Astrocyte of the hippocampus (primary cell): ENCODE data around the gene FAM110D.

Source experiments
- DNase-seq: peaks from one replicate; pipeline ENCODE4 v3.0.0; 2011; ENCODE audit warnings: low read depth, low spot score

The FAM110D gene

GRCh38 chr1:26129778-26130177 lies 29.1 kb upstream of the FAM110D start:
- DNase-seq: no peak

- no peak for DNase-seq
Observed at GRCh38 chr1:26130695-26131094, 28.2 kb upstream of the FAM110D start.

- no peak for DNase-seq
Observed at GRCh38 chr1:26132128-26132833, 26.6 kb upstream of the FAM110D start.

GRCh38 chr1:26132834-26133167 lies 26.1 kb upstream of the FAM110D start:
- no peak for DNase-seq

- no peak for DNase-seq
Observed at GRCh38 chr1:26134466-26134865, 24.4 kb upstream of the FAM110D start.

- DNase-seq: no peak
Observed at GRCh38 chr1:26138974-26139558, 19.8 kb upstream of the FAM110D start.

- no peak for DNase-seq
Observed at GRCh38 chr1:26142159-26142558, 16.7 kb upstream of the FAM110D start.

- DNase-seq: peak; percentile 86
Observed at GRCh38 chr1:26145041-26145959, 13.6 kb upstream of the FAM110D start.

- no peak for DNase-seq
Observed at GRCh38 chr1:26145960-26146294, 13.0 kb upstream of the FAM110D start.

GRCh38 chr1:26148887-26149286 lies 10.0 kb upstream of the FAM110D start:
- DNase-seq: no peak

GRCh38 chr1:26153966-26154532 lies 4.8 kb upstream of the FAM110D start:
- DNase-seq: no peak

- no peak for DNase-seq
Observed at GRCh38 chr1:26154750-26155149, 4.1 kb upstream of the FAM110D start.

GRCh38 chr1:26155370-26156284 lies 3.3 kb upstream of the FAM110D start:
- no peak for DNase-seq

- no peak for DNase-seq
Observed at GRCh38 chr1:26156285-26157038, 2.4 kb upstream of the FAM110D start.

- no peak for DNase-seq
Observed at GRCh38 chr1:26158271-26158907, 490 bp upstream of the FAM110D start.

GRCh38 chr1:26159743-26160039 lies 812 bp downstream of the FAM110D start:
- DNase-seq: no peak

- DNase-seq: no peak
Observed at GRCh38 chr1:26160527-26161414, 1.9 kb downstream of the FAM110D start.

GRCh38 chr1:26161415-26162219 lies 2.7 kb downstream of the FAM110D start:
- DNase-seq: peak; percentile 76
